ENCODE measurements around the gene SLX4. TPM values are rescaled to one million over a fixed set of nuclear protein-coding genes. Genes with fewer than 3 reads are reported as not detected.

Gene SLX4
- total and polyA plus RNA-seq, 2 experiments from 2014 or later = 1.9 to 2.3 TPM

GRCh38 chr16:3553138-3553923 lies 58.1 kb downstream of the SLX4 start:
- 68 to 70% methylated on average over 11 of the region's 11 CpGs for WGBS, 2 experiments (ENCODE audit: low coverage in 1 of 2, low lambda C conversion rate in 2 of 2, missing lambda C conversion rate in 2 of 2)
- TF ChIP-seq EZH2 (IDR thresholded peaks at IDR 0.05; ENCODE audit: insufficient read depth, poor library complexity, severe bottlenecking) (no peak), EZH2phosphoT487 (IDR thresholded peaks at IDR 0.05; ENCODE audit: insufficient read depth, low read depth) (no peak)
- no peak overlapping the region for H2AFZ ChIP-seq
- H3K36me3 ChIP-seq (ENCODE audit: low read depth) = no peaks in the 10 kb centered on the region
- H3K9me2 ChIP-seq (ENCODE audit: insufficient read depth) = no peaks in the 10 kb centered on the region
- H3K4me1 ChIP-seq (ENCODE audit: insufficient read depth) = no peaks in the 10 kb centered on the region
- H3K27ac ChIP-seq = no peak overlapping the region
- H3K4me2 ChIP-seq (ENCODE audit: unreplicated experiment) = no peak overlapping the region
- DNase-seq = no peak
- H3K9me3 ChIP-seq (ENCODE audit: low read depth) = no peaks in the 10 kb centered on the region
- H3K79me2 ChIP-seq (ENCODE audit: insufficient read depth) = no peaks in the 10 kb centered on the region
- no peak overlapping the region for H3K9ac ChIP-seq
- H3K27me3 ChIP-seq (replicated peaks; ENCODE audit: insufficient read depth) = no peaks in the 10 kb centered on the region
- H3K4me3 ChIP-seq = no peak overlapping the region
- in situ Hi-C loops (cut with MboI) = no loop called here
- H4K20me1 ChIP-seq (ENCODE audit: insufficient read depth) = no peaks in the 10 kb centered on the region
- no peaks in the 10 kb centered on the region for H3F3A ChIP-seq (ENCODE audit: insufficient read depth)

GRCh38 chr16:3550851-3551847 lies 60.3 kb downstream of the SLX4 start:
- Histone ChIP-seq H3K4me2 (ENCODE audit: unreplicated experiment) (no peak overlapping the region), H3K4me1 (ENCODE audit: insufficient read depth) (no peaks in the 10 kb centered on the region), H3K27me3 (replicated peaks; ENCODE audit: insufficient read depth) (no peaks in the 10 kb centered on the region), H3K4me3 (no peak overlapping the region), H3K9ac (no peak overlapping the region), H3K27ac (no peak overlapping the region), H3K9me3 (ENCODE audit: low read depth) (no peaks in the 10 kb centered on the region), H3K9me2 (ENCODE audit: insufficient read depth) (no peaks in the 10 kb centered on the region), H3F3A (ENCODE audit: insufficient read depth) (no peaks in the 10 kb centered on the region), H3K36me3 (ENCODE audit: low read depth) (no peaks in the 10 kb centered on the region), H4K20me1 (ENCODE audit: insufficient read depth) (no peaks in the 10 kb centered on the region), H2AFZ (no peak overlapping the region), H3K79me2 (ENCODE audit: insufficient read depth) (no peaks in the 10 kb centered on the region)
- no peak for TF ChIP-seq EZH2 (IDR thresholded peaks at IDR 0.05; ENCODE audit: insufficient read depth, poor library complexity, severe bottlenecking)
- TF ChIP-seq EZH2phosphoT487 (IDR thresholded peaks at IDR 0.05; ENCODE audit: insufficient read depth, low read depth) = no peak
- 36 to 44% methylated on average over 6 of the region's 6 CpGs for WGBS, 2 experiments (ENCODE audit: low coverage in 1 of 2, low lambda C conversion rate in 2 of 2, missing lambda C conversion rate in 2 of 2)
- in situ Hi-C loops (cut with MboI) = no loop called here
- no peak for DNase-seq

DNA sequence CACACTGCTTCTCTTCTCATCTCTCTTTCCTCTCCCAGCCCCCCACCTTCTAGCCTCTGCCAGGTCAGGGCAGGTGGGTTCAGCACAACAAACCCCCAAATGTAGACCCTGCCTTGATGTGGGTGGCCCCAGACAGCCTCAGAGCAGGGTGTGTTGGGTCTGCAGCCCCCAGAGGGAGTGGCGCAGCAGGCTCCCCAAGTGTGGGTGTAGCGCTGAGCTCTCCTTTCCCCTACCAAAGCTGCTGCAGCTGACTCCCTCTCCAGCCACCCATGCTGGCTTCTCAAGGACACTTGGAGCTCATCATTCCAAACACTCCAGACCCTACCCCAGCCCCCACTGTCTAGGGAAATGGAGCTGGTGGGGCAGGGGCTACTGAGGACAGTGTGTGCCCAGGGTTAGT lies 61.5 kb downstream of the SLX4 start:
- H3K4me3 ChIP-seq = no peak overlapping the region
- no peaks in the 10 kb centered on the region for H3K27me3 ChIP-seq (replicated peaks; ENCODE audit: insufficient read depth)
- no peaks in the 10 kb centered on the region for H3K36me3 ChIP-seq (ENCODE audit: low read depth)
- no peaks in the 10 kb centered on the region for H3K9me3 ChIP-seq (ENCODE audit: low read depth)
- TF ChIP-seq EZH2 (IDR thresholded peaks at IDR 0.05; ENCODE audit: insufficient read depth, poor library complexity, severe bottlenecking) (no peak), EZH2phosphoT487 (IDR thresholded peaks at IDR 0.05; ENCODE audit: insufficient read depth, low read depth) (no peak)
- no peaks in the 10 kb centered on the region for H3F3A ChIP-seq (ENCODE audit: insufficient read depth)
- in situ Hi-C loops (cut with MboI) = no loop called here
- 72 to 90% methylated on average over 2 of the region's 2 CpGs for WGBS, 2 experiments (ENCODE audit: low coverage in 1 of 2, low lambda C conversion rate in 2 of 2, missing lambda C conversion rate in 2 of 2)
- H3K4me1 ChIP-seq (ENCODE audit: insufficient read depth) = no peaks in the 10 kb centered on the region
- no peak overlapping the region for H3K4me2 ChIP-seq (ENCODE audit: unreplicated experiment)
- no peak overlapping the region for H3K27ac ChIP-seq
- H3K9me2 ChIP-seq (ENCODE audit: insufficient read depth) = no peaks in the 10 kb centered on the region
- H2AFZ ChIP-seq = no peak overlapping the region
- no peak for DNase-seq
- no peak overlapping the region for H3K9ac ChIP-seq
- H4K20me1 ChIP-seq (ENCODE audit: insufficient read depth) = no peaks in the 10 kb centered on the region
- no peaks in the 10 kb centered on the region for H3K79me2 ChIP-seq (ENCODE audit: insufficient read depth)

GRCh38 chr16:3548859-3549258 lies 62.5 kb downstream of the SLX4 start:
- Histone ChIP-seq H3F3A (ENCODE audit: insufficient read depth) (no peaks in the 10 kb centered on the region), H3K27ac (no peak overlapping the region), H3K27me3 (replicated peaks; ENCODE audit: insufficient read depth) (no peaks in the 10 kb centered on the region), H3K4me2 (ENCODE audit: unreplicated experiment) (no peak overlapping the region), H3K36me3 (ENCODE audit: low read depth) (no peaks in the 10 kb centered on the region), H3K4me3 (no peak overlapping the region), H2AFZ (no peak overlapping the region), H3K9ac (no peak overlapping the region), H4K20me1 (ENCODE audit: insufficient read depth) (no peaks in the 10 kb centered on the region), H3K9me2 (ENCODE audit: insufficient read depth) (no peaks in the 10 kb centered on the region), H3K4me1 (ENCODE audit: insufficient read depth) (no peaks in the 10 kb centered on the region), H3K9me3 (ENCODE audit: low read depth) (no peaks in the 10 kb centered on the region), H3K79me2 (ENCODE audit: insufficient read depth) (no peaks in the 10 kb centered on the region)
- no peak for TF ChIP-seq EZH2 (IDR thresholded peaks at IDR 0.05; ENCODE audit: insufficient read depth, poor library complexity, severe bottlenecking)
- no peak for TF ChIP-seq EZH2phosphoT487 (IDR thresholded peaks at IDR 0.05; ENCODE audit: insufficient read depth, low read depth)
- DNase-seq = no peak
- 79 to 80% methylated on average over 15 of the region's 15 CpGs for WGBS, 2 experiments (ENCODE audit: low coverage in 1 of 2, low lambda C conversion rate in 2 of 2, missing lambda C conversion rate in 2 of 2)
- in situ Hi-C loops (cut with MboI) = no loop called here

Measured in GM23248 (cell line).